ENCODE measurements around the gene PPP6R3.
A peak's percentile ranks its signal among the peaks of the same experiment; 100 is the strongest.
"Not testable (repeated sequence)": the region's sequence is repeated elsewhere in the genome, so short reads cannot be mapped to it uniquely, and the experiment has no call there.

The PPP6R3 gene

DNA sequence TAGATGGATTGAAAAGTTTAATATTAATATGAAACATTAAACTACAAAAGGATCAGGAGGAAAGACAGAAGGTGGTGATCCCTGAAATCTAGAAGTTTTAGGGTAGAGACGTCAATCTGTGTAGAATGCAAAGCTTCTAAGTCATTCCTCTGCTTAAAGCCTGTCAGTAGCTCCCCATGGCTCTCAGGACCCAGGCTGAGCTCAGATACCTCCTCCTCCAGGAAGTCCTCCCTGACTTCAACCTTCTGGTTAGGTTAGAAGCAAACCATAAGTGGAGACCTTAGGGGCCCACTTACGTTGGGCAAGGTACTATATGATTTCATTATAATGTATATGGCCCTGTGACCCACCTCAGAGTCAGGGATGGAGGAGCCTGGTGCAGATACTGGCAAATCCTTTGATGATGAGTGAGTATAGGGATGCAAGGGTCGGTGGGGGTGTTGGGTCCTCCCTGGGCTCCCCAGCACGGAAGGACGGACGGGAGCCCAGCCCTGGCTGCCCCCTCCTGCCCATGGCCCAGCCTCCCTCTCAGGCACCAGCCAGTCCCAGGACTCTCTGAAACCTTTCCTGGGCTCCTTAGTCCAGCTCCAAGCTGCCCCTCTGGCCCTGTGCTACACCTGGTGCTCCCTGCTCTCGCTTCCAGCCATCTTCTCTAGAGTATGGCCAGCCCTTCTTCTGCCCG is 3.2 kb upstream of the PPP6R3 start:
- DNase-seq (ENCODE audit: low read depth), result no peak

DNA sequence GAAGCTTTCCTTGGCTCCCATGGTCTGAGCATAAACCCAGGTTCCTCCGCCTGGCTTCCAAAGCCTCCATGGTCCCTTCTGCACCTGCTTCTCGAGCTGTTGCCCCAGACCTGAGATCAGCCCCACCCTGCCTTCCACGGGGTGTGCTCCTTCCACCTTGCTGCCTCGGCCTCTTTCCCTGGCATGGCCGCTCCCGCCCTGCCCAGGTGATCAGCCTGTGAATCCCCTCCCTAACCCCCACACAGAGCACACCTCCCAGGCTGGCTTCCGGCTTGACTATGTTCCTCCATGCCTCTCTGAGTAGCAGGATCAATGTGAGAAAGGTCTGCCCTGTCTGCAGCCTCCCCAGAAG is 2.7 kb upstream of the PPP6R3 start:
- DNase-seq (ENCODE audit: low read depth), result no peak

DNA sequence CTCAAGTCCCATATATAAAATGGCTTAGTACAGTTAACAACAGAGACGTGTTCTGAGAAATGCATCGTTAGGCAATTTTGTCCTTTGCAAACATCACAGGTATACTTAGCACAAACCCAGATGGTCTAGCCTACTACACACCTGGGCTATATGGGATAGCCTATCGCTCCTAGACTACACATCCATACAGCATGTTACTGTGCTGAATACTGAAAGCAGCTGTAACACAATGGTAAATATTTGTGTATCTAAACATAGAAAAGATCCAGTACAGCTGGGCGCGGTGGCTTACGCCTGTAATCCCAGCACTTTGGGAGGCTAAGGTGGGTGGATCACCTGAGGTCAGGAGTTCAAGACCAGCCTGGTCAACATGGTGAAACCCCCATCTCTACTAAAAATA is 2.2 kb upstream of the PPP6R3 start:
- DNase-seq (ENCODE audit: low read depth), result not testable (repeated sequence)

DNA sequence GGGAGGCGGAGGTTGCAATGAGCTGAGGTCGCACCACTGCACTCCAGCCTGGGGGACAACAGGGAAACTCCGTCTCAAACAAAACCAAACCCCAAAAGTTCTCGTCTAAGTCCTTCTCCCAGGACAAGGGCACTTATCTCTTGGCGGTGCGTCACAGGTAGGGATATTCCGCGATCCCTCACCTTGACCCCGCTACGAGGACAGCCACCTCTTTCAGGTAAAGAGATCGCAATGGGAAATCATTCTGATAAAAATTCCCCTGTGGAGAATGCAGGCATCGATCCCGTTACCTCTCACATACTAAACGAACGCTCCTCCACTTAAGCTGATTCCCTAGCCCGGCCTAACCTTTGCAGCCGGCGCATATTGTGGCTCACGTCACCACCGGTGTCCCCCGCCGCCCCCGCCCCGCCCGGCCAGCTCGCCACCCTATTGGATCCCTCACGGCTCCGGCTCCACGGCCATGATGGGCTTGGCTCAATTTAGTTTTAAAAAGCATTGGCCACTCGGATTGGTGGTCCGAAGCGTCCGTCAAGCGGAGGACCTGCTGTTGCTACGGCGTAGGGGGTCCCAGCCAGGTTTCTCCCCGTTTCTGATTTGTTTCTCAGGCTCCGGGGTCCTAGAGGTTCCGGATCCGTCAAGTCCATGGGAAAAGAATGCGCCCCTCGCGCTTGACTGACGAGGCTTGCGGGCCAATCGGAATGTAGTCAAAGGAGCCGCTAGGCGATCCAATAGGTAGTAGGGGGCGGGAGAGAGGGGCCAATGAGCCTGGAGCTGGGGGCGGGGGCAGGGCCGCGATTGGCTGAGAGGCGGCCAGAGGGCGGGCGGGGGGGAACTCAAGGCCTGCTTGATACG is 439 bp upstream of the PPP6R3 start:
- peak; percentile 99 for DNase-seq (ENCODE audit: low read depth)

DNA sequence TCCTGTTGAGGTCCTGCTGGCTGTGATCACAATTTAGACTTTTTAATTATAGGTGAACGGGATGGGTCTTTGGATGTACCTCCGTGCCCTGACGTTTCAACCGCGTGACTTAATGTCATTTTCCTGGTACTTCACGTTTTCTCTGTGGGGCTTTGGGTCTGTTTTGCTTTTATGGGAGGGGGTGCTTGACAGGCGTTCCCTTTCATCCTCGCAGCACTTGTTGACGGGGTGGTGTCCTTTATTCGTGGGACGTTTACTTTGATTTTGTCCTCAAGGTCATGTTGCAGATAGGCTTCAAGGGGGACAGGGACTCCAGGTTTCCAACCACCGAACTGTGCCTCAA is 994 bp downstream of the PPP6R3 start:
- no peak for DNase-seq (ENCODE audit: low read depth)

DNA sequence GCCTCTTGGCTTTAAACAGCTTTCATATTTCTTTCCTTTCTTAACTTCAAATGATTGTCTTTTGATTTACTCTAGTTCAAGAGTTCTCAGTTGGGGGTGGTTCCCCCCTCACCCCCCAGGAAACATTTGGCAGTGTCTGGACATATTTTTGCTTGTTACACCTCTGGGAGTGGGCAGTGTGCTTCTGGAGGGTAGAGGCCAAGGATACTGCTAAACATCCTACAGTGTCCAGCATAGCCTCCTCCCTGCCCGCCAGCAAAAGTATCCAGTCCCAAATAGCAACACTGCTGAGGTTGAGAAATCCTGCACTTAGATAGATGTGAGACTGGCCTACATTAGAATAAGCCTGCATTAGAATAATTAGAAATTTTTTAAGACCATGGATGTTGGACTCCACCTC is 3.2 kb downstream of the PPP6R3 start:
- DNase-seq (ENCODE audit: low read depth), result no peak

DNA sequence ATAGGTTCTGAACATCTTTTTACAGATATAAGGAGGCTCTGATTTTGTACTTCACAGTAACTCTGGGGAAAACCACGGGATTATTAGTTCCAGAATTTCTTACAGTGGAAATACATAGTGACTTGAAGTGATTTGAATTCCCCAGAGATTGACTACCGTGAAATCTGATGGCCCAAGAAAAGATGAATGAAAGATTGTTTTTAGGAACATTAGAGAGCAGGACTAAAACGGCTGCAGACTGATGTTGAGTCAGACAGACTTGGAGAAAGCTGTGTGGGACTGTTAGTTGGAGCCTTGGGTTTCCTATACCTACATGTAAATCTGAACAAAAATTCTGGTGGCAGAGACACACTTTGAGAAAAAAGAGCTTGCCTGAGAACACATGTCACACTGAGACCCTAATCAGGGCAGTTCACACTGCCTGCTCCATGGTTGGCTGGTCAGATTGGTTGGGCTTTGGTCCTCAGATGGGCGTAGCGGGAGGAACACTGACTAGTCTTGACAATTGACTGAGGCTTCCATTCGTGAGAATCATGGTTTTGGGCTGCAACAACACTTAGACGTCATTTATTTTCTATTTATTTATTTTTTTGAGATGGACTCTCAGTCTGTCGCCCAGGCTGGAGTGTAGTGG is 6.8 kb downstream of the PPP6R3 start:
- DNase-seq (ENCODE audit: low read depth), result no peak

DNA sequence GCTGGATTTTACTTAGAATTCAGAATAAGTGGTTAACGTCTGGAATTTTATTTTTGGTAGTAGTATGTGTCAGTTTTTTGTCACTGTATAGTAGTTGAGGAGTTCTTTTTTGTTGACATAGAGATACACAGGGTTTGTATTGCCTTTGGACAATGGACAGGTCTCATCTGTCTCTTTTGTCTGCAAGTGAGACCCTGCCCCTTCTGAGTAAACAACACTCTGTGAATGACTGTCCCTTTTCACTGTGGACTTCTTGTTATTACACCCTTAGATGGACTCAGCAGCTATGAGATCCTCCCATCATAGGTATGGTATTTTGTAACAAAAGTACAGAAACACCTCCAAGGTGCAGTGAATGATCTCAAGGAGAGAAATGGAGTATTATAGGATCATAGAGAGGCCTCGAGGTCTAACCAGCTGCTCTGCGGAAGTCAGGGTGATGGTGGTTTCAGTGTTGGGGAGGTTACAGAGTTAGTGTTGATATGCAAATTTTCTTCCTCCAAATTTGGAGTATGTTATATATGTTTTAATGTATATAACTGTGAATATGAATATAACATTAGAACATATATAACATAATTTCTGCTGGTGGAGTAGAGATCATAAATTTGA is 7.8 kb downstream of the PPP6R3 start:
- DNase-seq (ENCODE audit: low read depth), result no peak

DNA sequence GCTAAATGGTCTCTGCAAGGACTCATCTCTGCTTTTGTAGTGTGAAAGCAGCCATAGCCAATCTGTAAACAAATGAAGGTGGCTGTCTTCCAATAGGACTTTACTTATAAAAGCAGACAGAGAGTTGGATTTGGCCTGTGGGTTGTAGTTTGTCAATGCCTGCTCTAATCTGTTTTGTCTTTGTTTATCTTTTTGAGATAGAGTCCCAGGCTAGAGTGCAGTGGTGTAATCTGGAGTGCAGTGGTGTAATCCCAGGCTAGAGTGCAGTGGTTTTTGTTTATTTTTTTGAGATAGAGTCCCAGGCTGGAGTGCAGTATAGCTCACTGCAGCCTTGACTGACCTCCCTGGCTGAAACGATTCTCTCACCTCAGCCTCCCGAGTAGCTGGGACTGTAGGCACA is 8.6 kb downstream of the PPP6R3 start:
- DNase-seq (ENCODE audit: low read depth), result no peak

DNA sequence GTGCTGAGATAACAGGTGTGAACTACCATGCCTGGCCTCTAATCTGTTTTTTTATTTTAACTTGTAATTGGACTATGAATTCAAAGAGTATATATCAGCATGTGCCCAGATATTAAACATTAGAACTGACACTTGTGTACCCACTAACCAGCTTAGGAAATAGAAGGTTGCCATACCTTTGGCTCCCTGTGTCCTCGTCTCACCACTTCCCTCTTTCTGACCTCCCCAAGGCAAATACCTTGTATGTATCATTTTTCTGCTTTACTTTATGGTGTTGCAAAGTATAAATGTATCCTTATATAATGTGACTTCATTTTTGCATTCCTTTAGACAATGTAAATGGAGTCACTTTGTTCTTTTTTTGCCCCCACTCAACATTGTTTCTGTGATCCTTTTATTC is 9.1 kb downstream of the PPP6R3 start:
- DNase-seq (ENCODE audit: low read depth), result no peak

DNA sequence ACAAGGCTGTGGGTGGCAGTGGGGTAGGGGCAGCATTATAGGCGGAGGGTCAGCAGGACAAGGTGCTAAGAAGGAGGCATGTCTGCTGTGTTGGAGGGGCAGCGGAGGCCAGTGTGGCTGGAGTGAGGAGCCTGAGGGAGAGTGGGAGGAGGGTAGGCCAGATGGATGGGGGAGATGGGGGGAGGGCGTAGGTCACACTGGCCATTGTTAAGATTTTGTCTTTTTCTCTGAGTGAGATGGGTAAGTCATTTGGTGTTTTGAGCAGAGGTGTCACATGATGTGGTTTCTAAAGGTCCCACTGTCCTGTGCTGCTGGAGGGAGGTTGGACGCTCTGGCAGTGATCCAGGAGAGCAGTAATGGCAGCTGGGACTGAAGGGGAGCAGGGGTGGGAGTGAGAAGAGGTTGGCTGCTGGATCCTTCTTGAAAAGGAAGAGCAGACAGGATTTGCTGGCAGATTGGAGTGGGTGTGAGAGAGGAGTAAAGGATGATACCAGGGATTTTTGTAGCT is 9.8 kb downstream of the PPP6R3 start:
- DNase-seq (ENCODE audit: low read depth), result no peak

DNA sequence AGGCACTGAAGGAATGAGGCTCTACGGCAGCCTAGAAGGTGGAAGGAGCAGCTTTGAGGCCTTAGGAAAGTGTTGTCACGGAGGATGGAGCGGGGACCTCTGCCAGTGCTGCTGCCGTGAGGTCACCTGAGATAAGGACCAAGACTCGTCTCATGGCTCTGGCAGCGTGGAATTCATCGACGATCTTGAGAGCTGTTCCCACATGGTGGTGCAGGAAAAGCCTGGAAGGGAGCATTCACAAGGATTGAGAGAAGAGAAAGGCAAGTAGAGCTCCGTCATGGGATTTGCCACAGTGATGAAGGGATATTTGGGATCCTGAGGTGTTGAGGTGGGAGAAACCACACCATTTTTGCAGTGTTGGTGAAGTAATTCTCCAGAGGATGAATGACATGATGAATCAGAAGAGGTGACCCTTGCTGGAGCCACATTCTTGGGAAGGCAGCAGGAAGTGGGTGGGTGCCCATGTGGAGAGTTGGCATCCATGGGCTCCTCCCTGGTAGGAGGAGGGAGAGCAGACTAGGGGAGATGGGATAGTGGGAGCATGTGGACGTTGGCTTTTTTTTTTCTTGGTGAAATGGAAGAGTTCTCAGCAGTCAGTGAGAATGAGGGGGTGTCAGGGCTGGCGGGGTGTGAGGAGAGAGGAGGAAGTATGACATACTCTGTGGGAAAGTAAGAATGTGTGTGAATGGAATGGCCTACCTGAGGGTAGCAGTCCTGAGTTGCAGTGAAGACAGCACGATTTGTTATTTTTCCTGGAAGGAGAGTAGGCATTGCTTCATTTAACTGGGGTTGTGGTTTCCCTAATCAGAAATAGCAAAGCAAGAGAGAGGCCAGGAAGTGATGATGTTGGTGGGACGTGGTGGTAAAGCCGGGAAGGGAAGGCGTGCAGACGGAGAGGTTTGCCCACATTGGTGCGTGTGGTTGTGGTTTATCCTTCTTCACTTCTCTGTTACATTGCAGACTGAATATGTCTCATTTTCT is 11.1 kb downstream of the PPP6R3 start:
- peak; percentile 48 for DNase-seq (ENCODE audit: low read depth)

DNA sequence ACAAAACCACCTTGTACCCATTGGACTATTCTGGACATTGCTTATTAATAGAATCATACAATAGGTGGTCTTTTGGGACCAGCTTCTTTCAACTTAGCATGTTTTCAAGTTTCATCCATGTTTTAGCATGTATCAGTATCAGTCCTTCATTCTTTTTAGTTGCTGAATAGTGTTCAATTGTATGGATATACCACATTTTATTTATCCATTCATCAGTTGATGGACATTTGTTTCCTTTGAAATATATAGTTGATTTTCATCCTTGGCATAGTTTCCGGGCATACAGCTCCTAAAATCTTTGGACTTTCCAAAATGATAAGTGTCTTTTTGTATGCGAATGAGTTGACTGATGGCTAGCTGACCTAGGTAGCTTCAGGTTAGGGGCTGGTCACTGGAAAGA is 12.2 kb downstream of the PPP6R3 start:
- DNase-seq (ENCODE audit: low read depth), result no peak

DNA sequence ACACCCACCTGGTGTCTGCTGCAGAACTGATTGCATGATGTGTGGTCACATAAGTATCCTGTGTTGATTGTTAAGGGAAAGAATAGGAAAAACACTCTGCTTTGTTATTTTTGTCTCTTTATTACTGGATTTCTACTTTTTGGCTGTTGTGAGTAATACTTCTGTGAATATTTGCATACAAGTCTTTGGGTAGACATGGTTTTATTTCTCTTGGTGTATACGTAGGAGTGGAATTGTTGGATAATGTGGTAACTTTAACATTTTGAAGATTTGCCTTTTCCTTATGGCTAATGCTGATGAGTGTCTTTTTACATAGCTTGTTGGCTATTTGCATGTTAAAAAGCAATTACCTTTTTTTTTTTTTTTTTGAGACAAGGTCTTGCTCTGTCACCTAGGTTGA is 13.1 kb downstream of the PPP6R3 start:
- no peak for DNase-seq (ENCODE audit: low read depth)

DNA sequence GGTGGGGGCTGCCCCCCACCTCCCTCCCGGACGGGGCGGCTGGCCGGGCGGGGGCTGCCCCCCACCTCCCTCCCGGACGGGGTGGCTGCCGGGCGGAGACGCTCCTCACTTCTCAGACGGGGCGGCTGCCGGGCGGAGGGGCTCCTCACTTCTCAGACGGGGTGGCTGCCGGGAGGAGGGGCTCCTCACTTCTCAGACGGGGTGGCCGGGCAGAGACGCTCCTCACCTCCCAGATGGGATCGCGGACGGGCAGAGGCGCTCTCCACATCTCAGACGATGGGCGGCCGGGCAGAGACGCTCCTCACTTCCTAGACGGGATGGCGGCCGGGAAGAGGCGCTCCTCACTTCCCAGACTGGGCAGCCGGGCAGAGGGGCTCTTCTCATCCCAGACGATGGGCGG is 15.1 kb downstream of the PPP6R3 start:
- not testable (repeated sequence) for DNase-seq (ENCODE audit: low read depth)

DNA sequence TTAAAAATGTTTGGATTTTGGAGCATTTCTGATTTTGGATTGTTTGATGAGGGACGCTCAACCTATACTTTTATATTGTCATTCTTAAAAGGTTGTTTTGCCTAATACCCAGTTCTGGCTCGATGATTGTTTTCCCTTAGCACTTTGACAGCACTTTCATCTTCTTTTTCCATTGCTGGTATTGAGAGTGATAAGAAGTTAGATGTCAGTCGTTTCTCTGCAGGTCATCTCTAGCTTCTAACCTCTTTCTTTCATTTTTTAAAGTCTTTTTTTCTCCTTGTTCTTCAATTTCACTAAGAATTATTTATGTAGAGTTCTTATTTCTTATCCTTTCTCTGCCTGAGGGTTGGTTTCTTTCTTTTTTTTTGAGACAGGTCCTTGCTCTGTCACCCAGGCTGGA is 18.8 kb downstream of the PPP6R3 start:
- DNase-seq (ENCODE audit: low read depth), result no peak

DNA sequence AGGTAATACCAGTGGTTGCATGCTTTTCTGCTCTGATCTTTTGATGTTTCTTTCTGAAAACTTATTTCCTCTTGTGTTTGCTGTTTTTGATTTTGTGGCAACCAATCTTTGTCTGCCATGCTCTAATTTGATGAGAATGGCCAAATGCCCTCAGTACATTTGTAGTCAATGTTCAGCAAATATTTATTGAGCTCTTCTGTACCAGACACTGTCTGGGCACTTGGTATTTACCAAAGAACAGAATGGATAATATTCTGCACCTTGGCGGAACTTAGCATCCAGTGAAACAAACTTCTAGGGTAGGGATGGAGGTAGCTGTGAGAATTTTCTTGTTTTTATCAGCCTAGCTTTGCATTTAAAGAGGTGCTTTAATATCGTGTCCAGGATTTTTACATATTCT is 19.6 kb downstream of the PPP6R3 start:
- no peak for DNase-seq (ENCODE audit: low read depth)

DNA sequence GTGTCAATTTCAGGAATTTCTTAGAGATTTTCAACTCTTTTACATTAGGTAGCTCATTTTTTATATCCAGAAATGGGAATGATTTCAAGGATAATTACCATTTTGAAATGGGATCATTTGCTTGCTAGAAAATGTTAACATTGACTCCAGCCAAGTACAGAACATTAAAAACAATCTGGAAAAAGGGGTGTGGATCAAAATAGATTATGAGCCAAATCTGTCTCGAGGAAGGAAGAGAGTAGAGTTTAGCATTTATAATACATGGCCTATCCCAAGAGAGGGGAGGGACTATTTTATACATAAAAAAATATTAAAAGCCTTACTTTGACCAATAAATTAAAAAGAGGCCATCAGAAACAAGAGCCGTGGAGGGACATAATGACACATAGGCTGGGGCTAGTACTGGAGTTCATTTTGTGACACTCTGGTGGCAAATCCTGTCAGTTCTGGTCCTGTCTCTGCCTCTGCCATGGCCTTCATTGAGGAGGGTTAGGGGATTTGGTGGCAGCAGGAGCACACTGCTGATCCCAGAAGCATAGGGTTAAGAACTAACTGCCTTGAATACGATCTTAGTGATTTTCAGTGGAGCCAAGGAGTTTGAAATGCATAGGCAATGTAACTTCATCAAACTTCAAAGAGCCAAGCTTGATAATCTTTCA is 20.4 kb downstream of the PPP6R3 start:
- DNase-seq (ENCODE audit: low read depth), result no peak

DNA sequence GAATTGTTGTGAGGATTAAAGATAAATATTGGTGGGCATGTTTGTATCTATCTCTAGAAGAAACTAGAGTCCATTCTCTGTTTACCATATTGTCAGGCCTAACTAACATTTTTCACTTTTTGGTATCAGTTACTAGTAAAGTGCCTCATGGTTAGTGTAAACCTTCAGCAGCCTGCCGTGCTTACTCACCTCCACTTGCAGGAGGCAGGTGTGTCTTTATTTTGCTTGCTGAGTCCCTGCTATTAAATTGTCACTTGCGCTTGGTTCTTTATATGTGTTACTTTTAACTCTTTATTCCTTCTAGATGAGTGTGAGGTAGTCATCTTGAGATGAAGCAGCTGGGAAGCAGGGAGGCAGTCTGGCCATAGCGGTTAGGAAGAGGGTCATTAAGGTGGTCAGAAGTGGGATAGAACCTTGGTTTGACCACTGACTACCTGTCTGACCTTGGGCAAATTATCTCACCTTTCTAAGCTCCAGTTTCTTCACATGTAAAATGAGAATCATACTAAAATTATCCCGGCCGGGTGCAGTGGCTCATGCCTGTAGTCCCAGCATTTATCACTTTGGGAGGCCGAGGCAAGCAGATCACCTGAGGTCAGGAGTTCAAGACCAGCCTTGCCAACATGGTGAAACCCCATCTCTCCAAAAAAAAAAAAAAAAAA is 21.2 kb downstream of the PPP6R3 start:
- no peak for DNase-seq (ENCODE audit: low read depth)

DNA sequence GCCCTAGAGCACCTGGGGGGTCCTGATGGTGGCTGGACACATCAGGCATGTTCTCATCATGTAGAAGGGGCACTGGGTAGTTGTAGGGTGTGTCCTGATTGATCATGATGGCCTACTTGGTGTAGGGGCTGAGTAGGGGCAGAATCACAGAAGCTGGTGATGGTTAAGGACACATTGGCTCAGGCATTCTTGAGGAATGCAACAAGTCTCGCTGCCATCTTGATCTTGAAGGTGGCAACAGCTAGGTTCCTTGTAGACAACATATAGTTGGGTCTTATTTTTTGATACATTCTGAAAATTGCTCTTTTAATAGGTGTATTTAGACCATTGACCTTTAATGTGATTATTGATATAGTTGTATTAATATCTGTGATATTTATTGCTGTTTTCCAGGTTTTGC is 28.1 kb downstream of the PPP6R3 start:
- no peak for DNase-seq (ENCODE audit: low read depth)

Measured in ELR (cell line).